Thoracic aorta (tissue), 2 donors: Measurements from ENCODE around the gene PCDHGA7. TPM values are rescaled to one million over a fixed set of nuclear protein-coding genes. Genes with fewer than 3 reads are reported as not detected.
"Not testable (repeated sequence)": the region's sequence is repeated elsewhere in the genome, so short reads cannot be mapped to it uniquely, and the experiment has no call there.

Experiments
- ATAC-seq: fragments of 150-250 bp; one replicate; pipeline ENCODE4 v1.8.0; 2017; ENCODE audit warnings: low read depth; ENCODE audit not compliant: insufficient number of reproducible peaks, low FRiP score
- DNase-seq: peaks from one replicate; pipeline ENCODE4 v3.0.0-alpha.2; 2020; ENCODE audit warnings: low spot score
- H3K27ac ChIP-seq, 2 donors: fragments of 200-600 bp; sonication (generic); 1 replicate in 1 of 2; 2 replicates in 1 of 2; pipeline ENCODE4 v1.5.1; 2016; ENCODE audit warnings: mild to moderate bottlenecking in 2 of 2, moderate library complexity in 2 of 2
- H3K27me3 ChIP-seq: fragments of 200-600 bp; sonication (generic); replicated peaks from 2 replicates; pipeline ENCODE4 v1.6.0; 2016; ENCODE audit warnings: mild to moderate bottlenecking; ENCODE audit not compliant: insufficient read depth
- H3K36me3 ChIP-seq: fragments of 200-600 bp; sonication (generic); one replicate; pipeline ENCODE4 v1.5.1; 2016
- H3K4me1 ChIP-seq, 2 donors: fragments of 200-600 bp; sonication (generic); 1 replicate in 1 of 2; 2 replicates in 1 of 2; pipeline versions ENCODE4 v1.5.1 to v1.6.0; 2016; ENCODE audit warnings: low read depth in 2 of 2, mild to moderate bottlenecking in 1 of 2; ENCODE audit not compliant: control insufficient read depth in 1 of 2
- H3K4me3 ChIP-seq: fragments of 200-600 bp; sonication (generic); 2 replicates; pipeline ENCODE4 v1.5.1; 2016; ENCODE audit warnings: mild to moderate bottlenecking
- H3K9me3 ChIP-seq: fragments of 200-600 bp; sonication (generic); 2 replicates; pipeline ENCODE4 v1.5.1; 2016
- total RNA-seq, 2 donors: library from RNA; depleted of rRNA; stranded (reverse); fragments of >200 nt; gene quantifications; one replicate each; pipeline versions ENCODE4 v1.1.0 to v1.2.3, GENCODE V29; 2016
- TF ChIP-seq, protein P1 (sequence below): fragments of 200-600 bp; sonication (generic); IDR thresholded peaks from one replicate; pipeline ENCODE4 v1.5.1; 2019; ENCODE audit warnings: antibody characterized with exemption

PCDHGA7 gene
- total RNA-seq, 2 donors from 2014 or later: 11.9 to 12.2 TPM

DNA sequence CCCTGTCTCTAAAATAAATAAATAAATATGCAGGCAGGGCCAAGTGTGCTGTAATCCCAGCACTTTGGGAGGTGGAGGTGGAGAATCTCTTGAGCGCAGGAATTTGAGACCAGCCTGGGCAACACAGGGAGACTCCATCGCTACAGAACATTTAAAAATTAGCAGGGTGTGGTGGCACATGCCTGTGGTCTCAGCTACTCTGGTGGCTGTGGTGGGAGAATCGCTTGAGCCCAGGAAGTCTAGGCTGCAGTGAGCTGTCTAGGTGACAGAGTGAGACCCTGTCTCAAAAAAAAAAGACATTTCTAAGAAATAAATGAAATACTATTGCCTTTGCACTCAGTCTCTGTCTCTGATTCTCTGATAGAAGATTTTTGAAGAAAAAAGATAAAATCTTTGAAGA lies 29.0 kb downstream of the PCDHGA7 start:
- no peak overlapping the region for H3K4me3 ChIP-seq
- no peak for ATAC-seq
- peaks cover 98% of the 10 kb centered on the region for H3K9me3 ChIP-seq

DNA sequence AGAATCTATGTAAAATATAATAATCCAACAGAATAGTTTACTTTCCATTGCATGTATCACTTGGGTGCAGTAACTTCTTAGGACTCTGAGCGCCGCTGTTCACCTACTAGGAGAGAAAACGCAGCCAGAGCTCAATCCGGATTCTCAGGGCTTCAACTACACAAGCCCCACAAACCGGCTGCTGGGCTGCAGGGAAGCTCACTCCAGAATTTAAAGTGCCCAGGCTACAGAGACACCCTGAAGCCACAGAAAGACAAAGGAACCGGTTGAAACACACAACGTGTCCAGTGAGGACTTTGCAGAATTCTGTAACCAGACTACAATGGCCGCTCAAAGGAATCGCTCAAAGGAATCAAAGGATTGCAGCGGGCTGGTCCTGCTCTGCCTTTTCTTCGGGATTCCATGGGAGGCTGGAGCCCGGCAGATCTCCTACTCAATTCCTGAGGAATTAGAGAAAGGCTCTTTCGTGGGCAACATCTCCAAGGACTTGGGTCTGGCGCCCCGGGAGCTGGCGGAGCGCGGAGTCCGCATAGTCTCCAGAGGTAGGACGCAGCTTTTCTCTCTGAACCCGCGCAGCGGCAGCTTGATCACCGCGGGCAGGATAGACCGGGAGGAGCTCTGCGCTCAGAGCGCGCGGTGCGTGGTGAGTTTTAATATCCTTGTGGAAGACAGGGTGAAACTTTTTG lies 30.5 kb downstream of the PCDHGA7 start, which contains the start of gene PCDHGA10:
Gene PCDHGA10 (plus strand): TSS at position 134 of the 686 bp plus-strand sequence. CDS start 189 bp downstream, at position 323.
- H3K27ac ChIP-seq: no peak within 1 kb of the TSS
- no peaks in the 10 kb centered on the region for H3K36me3 ChIP-seq
- no peaks in the 10 kb centered on the region for H3K4me1 ChIP-seq
- no peaks in the 10 kb centered on the region for H3K27me3 ChIP-seq
- peak within 1 kb of the TSS; percentile 66 for H3K4me3 ChIP-seq
- no peak for DNase-seq
- no peak for ATAC-seq
- H3K9me3 ChIP-seq: peaks cover 97% of the 10 kb centered on the region
- TF ChIP-seq, protein P1, sequence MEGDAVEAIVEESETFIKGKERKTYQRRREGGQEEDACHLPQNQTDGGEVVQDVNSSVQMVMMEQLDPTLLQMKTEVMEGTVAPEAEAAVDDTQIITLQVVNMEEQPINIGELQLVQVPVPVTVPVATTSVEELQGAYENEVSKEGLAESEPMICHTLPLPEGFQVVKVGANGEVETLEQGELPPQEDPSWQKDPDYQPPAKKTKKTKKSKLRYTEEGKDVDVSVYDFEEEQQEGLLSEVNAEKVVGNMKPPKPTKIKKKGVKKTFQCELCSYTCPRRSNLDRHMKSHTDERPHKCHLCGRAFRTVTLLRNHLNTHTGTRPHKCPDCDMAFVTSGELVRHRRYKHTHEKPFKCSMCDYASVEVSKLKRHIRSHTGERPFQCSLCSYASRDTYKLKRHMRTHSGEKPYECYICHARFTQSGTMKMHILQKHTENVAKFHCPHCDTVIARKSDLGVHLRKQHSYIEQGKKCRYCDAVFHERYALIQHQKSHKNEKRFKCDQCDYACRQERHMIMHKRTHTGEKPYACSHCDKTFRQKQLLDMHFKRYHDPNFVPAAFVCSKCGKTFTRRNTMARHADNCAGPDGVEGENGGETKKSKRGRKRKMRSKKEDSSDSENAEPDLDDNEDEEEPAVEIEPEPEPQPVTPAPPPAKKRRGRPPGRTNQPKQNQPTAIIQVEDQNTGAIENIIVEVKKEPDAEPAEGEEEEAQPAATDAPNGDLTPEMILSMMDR: peak; percentile 15

More for the DNA sequence above, 29.0 kb downstream of the PCDHGA7 start:
- no peaks in the 10 kb centered on the region for H3K36me3 ChIP-seq
- no peak overlapping the region for H3K27ac ChIP-seq
- no peaks in the 10 kb centered on the region for H3K27me3 ChIP-seq
- H3K4me1 ChIP-seq: no peaks in the 10 kb centered on the region
- DNase-seq: no peak
- TF ChIP-seq, protein P1: no peak

DNA sequence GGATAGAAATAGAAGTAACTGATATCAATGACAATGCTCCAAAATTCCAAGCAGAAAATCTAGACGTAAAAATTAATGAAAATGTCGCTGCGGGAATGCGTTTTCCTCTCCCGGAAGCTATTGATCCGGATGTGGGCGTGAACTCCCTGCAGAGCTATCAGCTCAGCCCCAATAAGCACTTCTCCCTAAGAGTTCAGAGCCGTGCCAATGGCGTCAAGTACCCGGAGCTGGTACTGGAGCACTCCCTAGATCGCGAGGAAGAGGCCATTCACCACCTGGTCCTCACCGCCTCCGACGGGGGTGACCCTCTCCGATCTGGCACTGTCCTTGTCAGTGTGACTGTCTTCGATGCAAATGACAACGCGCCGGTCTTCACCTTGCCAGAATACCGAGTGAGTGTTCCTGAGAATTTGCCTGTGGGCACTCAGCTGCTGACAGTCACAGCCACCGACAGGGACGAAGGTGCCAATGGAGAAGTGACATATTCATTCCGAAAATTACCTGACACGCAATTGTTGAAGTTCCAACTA lies 31.1 kb downstream of the PCDHGA7 start:
- H3K27me3 ChIP-seq: no peaks in the 10 kb centered on the region
- DNase-seq: no peak
- H3K36me3 ChIP-seq: no peaks in the 10 kb centered on the region
- H3K9me3 ChIP-seq: peaks cover 97% of the 10 kb centered on the region
- ATAC-seq: no peak
- peak overlapping the region; percentile 66 for H3K4me3 ChIP-seq
- TF ChIP-seq, protein P1: no peak
- no peak overlapping the region for H3K27ac ChIP-seq
- no peaks in the 10 kb centered on the region for H3K4me1 ChIP-seq

DNA sequence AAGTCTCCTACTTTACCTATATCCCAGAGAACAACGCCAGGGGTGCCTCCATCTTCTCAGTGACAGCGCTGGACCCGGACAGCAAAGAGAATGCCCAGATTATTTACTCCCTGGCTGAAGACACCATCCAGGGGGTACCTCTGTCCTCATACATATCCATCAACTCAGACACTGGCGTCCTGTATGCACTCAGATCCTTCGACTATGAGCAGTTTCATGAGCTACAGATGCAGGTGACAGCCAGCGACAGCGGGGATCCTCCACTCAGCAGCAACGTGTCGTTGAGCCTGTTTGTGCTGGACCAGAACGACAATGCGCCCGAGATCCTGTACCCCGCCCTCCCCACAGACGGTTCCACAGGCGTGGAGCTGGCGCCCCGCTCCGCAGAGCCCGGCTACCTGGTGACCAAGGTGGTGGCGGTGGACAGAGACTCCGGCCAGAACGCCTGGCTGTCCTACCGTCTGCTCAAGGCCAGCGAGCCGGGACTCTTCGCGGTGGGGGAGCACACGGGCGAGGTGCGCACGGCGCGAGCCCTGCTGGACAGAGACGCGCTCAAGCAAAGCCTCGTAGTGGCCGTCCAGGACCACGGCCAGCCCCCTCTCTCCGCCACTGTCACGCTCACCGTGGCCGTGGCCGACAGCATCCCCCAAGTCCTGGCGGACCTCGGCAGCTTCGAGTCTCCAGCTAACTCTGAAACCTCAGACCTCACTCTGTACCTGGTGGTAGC lies 32.2 kb downstream of the PCDHGA7 start:
- not testable (repeated sequence) for H3K36me3 ChIP-seq, H3K4me1 ChIP-seq, H3K27me3 ChIP-seq, H3K27ac ChIP-seq, DNase-seq, ATAC-seq
- Histone ChIP-seq H3K4me3 (peak overlapping the region; percentile 24), H3K9me3 (peaks cover 97% of the 10 kb centered on the region)

DNA sequence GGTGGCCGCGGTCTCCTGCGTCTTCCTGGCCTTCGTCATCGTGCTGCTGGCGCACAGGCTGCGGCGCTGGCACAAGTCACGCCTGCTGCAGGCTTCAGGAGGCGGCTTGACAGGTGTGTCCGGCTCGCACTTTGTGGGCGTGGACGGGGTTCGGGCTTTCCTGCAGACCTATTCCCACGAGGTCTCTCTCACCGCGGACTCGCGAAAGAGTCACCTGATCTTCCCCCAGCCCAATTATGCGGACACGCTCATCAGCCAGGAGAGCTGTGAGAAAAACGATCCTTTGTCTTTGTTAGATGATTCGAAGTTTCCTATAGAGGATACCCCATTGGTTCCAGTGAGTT lies 32.7 kb downstream of the PCDHGA7 start:
- not testable (repeated sequence) for DNase-seq, H3K27me3 ChIP-seq
- H3K9me3 ChIP-seq: peaks cover 97% of the 10 kb centered on the region

DNA sequence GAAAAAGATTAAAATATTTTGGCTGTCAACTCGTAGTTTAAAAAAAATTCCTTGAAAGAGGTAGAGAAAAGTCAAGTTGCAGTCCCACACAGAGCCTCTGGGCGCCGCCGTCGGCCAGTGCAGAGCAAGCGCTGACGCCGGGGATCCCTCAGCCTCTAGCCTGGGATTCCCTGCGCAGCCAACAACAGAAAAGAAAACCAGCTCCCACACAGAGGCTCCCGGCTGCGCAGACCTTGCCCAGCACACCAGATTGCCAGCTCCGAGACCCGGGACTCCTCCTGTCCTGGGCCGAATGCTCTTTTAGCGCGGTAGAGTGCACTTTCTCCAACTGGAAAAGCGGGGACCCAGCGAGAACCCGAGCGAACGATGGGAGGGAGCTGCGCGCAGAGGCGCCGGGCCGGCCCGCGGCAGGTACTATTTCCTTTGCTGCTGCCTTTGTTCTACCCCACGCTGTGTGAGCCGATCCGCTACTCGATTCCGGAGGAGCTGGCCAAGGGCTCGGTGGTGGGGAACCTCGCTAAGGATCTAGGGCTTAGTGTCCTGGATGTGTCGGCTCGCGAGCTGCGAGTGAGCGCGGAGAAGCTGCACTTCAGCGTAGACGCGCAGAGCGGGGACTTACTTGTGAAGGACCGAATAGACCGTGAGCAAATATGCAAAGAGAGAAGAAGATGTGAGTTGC lies 35.1 kb downstream of the PCDHGA7 start, which contains the start of gene PCDHGB7:
Gene PCDHGB7 (plus strand): TSS at position 184 of the 679 bp plus-strand sequence. CDS start 183 bp downstream, at position 367.
- ATAC-seq, H3K4me1 ChIP-seq, H3K36me3 ChIP-seq, DNase-seq, H3K27me3 ChIP-seq, H3K27ac ChIP-seq: not testable (repeated sequence)
- Histone ChIP-seq H3K4me3 (peak within 1 kb of the TSS; percentile 65), H3K9me3 (peaks cover 97% of the 10 kb centered on the region)
- TF ChIP-seq, protein P1: peak; percentile 53

More for the DNA sequence above, 32.7 kb downstream of the PCDHGA7 start:
- H3K27ac ChIP-seq, H3K36me3 ChIP-seq, H3K4me1 ChIP-seq, ATAC-seq: not testable (repeated sequence)
- H3K4me3 ChIP-seq: peak overlapping the region; percentile 24
